ENCODE measurements around the gene PHAX. TPM values are rescaled to one million over a fixed set of nuclear protein-coding genes. Genes with fewer than 3 reads are reported as not detected.
"Not testable (repeated sequence)": the region's sequence is repeated elsewhere in the genome, so short reads cannot be mapped to it uniquely, and the experiment has no call there.

Gene PHAX
- total RNA-seq: 54.7 and 54.8 TPM in 2 replicates

- TF ChIP-seq CTCF (conservative IDR thresholded peaks at IDR 0.05; ENCODE audit: low read depth, low read length): peak; percentile 70
- peak within 1 kb of the TSS; percentile 97 for H3K4me3 ChIP-seq (ENCODE audit: low read depth, low read length)
- DNase-seq (ENCODE audit: low read depth): no peak
Measured at GRCh38 chr5:126600631-126601511, at the start of gene PHAX. PHAX (plus strand) TSS chr5:126600947; CDS start chr5:126600963, 16 bp downstream.

GRCh38 chr5:126552614-126553013 is 48.1 kb upstream of the PHAX start:
- H3K4me3 ChIP-seq (ENCODE audit: low read depth, low read length): no peak overlapping the region
- TF ChIP-seq CTCF (conservative IDR thresholded peaks at IDR 0.05; ENCODE audit: low read depth, low read length): no peak
- no peak for DNase-seq (ENCODE audit: low read depth)

GRCh38 chr5:126555101-126555500 is 45.6 kb upstream of the PHAX start:
- H3K4me3 ChIP-seq (ENCODE audit: low read depth, low read length): not testable (repeated sequence)

GRCh38 chr5:126561908-126562307 is 38.8 kb upstream of the PHAX start:
- no peak for DNase-seq (ENCODE audit: low read depth)
- H3K4me3 ChIP-seq (ENCODE audit: low read depth, low read length): no peak overlapping the region
- no peak for TF ChIP-seq CTCF (conservative IDR thresholded peaks at IDR 0.05; ENCODE audit: low read depth, low read length)

More at GRCh38 chr5:126555101-126555500, 45.6 kb upstream of the PHAX start:
- DNase-seq (ENCODE audit: low read depth): not testable (repeated sequence)

- DNase-seq (ENCODE audit: low read depth): no peak
- no peak for TF ChIP-seq CTCF (conservative IDR thresholded peaks at IDR 0.05; ENCODE audit: low read depth, low read length)
- no peak overlapping the region for H3K4me3 ChIP-seq (ENCODE audit: low read depth, low read length)
Measured at GRCh38 chr5:126562823-126563222, 37.9 kb upstream of the PHAX start.

GRCh38 chr5:126568206-126568755 is 32.5 kb upstream of the PHAX start:
- no peak for TF ChIP-seq CTCF (conservative IDR thresholded peaks at IDR 0.05; ENCODE audit: low read depth, low read length)
- H3K4me3 ChIP-seq (ENCODE audit: low read depth, low read length): no peak overlapping the region
- DNase-seq (ENCODE audit: low read depth): no peak

- no peak overlapping the region for H3K4me3 ChIP-seq (ENCODE audit: low read depth, low read length)
- TF ChIP-seq CTCF (conservative IDR thresholded peaks at IDR 0.05; ENCODE audit: low read depth, low read length): no peak
- DNase-seq (ENCODE audit: low read depth): no peak
Measured at GRCh38 chr5:126575644-126576043, 25.1 kb upstream of the PHAX start.

All from epithelial cell of proximal tubule (primary cell).